ENCODE measurements around the gene SNTG2.
"Not testable (repeated sequence)": the region's sequence is repeated elsewhere in the genome, so short reads cannot be mapped to it uniquely, and the experiment has no call there.

SNTG2 gene

DNA sequence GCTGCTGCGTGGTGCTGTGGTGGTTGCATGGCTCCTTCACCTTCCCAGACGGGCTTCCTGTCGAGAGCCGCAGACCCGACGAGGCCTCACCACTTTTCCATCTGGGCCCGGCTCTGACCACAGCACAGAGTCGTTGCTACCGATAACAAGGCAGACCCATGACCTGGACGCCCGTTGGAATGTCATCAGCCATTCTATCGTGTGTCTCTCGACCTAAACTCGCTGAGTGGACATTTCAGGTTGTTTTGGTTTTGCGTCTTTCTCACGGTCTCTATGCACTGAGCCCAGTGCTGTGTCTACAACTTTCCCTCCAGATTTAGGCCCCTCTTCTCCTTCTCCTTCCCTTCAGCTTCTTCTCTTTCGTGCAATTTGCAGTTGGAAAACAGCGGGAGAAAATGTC, 257.9 kb downstream of the SNTG2 start:
- DNase-seq, result no peak

DNA sequence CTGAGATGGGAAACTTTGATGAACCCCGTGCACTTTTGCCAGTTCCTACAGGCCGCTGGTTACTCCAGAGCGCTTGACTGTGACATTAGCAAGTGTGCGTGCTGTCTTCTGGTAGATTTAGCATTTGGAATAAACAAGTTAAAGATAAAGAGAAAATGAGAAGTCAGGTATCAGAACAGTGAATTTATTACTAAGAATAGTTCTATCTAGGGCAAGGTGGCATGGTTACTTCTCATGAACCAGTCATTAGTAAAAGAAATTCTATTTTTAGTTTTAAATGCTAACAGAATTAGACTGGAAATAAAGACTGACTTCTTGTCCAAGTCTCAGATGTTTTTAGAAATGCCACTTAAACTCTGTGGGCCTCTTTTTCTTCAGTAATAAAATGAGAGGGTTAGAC, 258.6 kb downstream of the SNTG2 start:
- DNase-seq, result no peak

DNA sequence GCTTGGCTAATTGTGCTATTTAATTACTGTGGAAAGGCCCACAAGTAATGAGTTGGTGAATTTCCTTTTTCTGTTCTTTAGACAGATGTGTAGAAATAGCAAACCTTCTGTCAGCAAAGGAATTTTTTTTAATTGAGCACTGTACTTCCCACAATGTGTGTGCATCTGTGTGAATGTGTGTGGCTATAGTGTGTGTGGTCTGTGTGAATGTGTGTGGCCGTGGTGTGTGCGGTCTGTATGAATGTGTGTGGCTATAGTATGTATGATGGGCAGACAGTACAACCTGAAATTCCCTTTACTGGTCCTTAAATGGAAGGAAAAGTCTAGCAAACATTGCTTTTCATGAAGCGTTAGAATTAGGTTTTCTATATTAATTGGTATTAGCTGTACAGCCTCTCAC, 259.1 kb downstream of the SNTG2 start:
- DNase-seq, result no peak

DNA sequence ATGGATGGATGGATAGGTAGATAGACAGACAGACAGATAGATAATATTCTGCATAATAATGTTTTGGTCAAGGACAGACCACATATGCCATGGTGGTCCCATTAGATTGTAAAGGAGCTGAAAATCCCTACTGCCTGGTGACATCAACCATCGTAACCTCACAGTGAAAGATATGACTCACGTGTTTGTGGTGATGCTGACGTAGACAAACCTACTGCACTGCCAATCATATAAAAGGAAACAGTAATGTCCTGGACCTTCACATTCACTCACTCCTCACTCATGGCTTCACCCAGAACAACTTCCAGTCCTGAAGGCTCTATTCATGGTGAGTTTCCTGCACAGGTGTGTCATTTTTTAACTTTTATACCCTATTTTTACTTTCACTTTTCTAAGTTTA, 259.7 kb downstream of the SNTG2 start:
- no peak for DNase-seq

DNA sequence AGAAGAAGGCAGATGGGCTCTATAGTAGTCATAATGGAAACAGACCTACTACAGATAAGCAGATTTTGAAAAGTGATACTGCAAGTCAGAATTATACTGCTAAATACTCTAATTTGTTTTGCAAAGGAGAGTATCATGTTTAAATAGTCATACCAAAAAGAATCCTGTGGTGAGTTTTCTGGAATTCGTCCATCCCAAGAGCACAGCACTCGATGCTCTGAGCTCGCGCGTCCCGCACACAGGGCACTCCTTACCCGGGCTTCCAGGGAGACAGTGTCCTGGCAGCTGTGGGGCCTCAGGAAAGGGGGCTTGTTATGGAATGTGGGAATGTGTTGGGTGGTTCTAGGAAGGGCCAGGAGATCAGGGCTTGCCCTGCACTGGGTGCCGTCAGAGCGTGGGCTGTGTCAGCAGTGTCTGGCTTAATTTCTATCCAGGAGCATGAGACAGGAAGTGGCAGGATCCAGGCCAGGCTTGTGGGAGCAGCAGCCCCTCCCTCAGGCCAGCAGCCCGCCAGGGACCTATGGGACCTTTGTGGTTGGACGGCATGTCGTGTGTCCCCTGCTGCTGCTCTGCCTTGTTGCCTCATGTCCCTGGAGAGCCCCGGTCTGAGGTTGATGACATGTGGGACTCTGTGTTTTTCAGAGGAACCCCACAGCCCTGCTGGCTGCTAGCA, 269.4 kb downstream of the SNTG2 start:
- no peak for DNase-seq

DNA sequence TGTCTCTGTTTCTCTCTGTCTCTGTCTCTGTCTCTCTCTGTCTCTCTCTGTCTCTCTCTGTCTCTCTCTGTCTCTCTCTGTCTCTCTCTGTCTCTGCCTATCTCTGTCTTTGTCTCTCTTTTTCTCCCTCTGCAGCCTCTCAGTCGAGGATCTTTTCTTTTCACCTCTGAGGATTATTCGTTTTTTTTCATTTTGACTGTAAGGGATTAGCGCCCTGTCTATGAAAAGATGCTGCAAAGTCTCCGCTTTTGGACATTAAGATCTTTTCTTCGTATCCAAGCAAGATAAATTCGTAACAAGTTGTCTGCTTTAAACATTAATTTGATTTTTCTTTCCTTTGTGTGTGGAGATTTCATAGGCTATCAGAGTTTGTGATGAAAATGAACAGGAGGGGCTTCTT, 271.4 kb downstream of the SNTG2 start:
- DNase-seq, result no peak

DNA sequence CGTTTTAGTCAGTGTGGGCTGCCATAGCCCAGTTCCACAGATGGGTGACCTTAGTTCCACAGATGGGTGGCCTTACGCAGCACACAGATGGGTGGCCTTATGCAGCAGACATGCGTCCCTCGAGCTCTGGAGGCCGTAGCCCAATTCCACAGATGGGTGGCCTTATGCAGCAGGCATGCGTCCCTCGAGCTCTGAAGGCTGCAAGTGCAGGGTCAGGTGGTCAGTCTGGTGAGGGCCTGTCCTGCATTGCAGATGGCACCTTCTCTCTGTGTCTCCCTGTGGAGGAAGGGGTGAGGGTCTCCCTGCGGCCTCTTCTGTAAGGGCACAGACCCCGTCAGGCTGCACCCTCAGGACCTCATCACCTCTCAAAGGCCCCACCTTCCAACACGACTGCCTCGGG, 273.1 kb downstream of the SNTG2 start:
- DNase-seq, result no peak

DNA sequence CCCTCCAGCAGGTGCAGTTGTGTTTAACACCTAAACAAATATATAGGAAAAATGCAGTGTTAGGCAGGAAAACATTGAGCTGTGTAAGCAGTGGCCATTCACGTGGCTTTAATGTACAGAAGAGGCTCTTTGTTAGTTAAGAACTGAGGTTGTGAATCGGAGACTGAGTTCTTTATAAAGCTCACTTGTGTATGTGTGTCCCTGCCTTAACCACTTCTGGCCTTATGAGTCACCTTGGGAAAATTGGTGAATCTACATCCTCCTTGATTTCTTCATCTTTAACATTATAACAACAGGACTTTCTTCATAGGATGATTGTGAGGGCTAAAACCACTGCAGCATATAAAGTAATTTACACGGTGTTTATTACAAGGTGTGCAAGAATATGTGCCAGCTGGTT, 274.3 kb downstream of the SNTG2 start:
- no peak for DNase-seq

DNA sequence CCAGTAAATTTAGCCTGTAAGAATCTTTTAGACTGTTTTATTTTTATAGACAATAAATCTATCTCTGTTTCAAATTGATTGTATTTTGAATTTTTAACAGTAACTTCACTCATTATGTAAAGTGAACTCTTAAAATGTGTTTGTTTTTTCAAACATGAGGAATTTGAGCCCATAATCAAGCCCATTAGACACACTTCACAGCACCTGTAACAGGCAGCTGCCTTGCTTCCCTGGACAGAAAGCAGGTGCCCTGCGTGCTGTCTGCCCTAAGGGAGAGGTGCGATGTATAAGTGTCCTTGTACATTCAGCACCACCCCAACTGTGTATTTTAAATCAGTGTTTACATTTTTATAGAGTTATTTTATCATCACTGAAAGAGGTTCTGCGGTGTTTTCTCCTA, 276.1 kb downstream of the SNTG2 start:
- DNase-seq, result no peak

DNA sequence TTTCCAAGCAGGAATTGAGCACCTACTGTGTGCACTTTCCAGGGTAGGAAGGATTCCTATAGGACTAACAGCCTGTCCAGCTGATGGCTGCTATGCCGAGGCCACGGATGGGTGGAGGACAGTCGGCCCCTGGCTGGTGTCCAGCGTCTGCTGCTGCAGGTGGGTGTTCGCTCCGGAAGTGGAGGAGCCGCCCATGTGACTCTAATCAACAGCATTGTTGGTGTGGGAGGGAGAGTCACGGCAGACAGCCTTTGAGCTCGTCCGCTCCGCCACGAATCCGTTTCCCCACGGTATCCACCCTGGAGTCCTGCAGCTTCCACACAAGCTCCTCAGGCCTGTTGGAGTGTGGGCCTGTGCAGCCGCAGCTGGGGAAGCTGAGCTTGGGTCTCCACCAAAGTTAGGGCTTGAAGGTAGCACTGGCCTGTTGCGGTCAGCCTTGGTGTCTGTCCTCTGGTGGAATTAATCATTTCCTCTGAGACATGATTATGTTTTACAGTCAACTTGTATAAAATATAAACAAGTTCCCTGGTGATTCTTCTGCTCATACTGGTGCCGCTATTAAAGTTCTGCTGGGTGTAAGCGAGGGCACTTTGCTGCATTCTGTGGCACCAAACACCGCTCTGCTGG, 276.7 kb downstream of the SNTG2 start:
- no peak for DNase-seq

DNA sequence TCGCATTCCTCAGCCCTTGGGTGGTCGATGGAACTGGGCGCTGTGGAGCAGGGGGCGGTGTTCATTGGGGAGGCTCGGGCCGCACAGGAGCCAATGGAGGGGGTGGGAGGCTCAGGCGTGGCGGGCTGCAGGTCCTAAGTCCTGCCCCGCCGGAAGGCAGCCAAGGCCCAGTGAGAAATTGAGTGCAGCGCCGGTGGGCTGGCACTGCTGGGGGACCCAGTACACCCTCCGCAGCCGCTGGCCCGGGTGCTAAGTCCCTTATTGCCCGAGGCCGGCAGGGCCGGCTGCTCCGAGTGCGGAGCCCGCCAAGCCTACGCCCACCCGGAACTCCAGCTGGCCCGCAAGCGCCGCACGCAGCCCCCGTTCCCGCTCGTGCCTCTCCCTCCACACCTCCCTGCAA, 278.9 kb downstream of the SNTG2 start:
- DNase-seq, result not testable (repeated sequence)

DNA sequence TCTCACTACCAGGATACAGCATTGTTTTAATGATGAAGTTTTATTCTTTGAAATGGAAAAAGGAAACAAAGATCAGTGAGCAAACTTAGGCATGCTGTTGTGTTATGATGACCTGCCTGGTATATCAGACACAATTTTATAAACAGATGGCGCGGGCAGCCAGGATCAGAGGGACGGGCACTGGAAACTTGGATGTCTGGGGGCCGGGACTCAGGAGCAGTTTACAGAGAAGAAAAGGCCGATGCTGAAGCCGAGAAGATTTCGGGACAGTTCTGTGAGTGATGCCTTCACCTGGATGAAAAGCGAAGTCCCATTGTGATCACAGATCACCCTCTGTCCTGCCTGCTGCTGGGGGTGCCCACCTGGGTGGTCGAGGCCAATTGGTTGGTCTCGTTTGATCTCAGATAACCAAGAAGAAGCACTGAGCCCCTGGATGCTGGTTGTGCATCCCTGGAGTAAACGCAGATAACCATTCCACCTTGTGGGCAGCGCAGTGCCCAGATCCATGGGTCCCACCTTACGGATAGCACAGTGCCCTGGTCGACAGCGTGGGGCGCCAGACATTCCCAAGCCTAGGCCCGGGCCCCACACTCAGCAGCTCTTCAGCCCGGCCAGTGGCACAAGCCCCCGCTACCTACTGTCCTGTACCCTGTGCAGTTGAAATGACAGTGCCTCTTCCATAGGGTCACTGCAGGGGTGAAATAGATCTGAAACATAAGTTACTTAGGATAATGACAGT, 279.7 kb downstream of the SNTG2 start:
- DNase-seq, result no peak

DNA sequence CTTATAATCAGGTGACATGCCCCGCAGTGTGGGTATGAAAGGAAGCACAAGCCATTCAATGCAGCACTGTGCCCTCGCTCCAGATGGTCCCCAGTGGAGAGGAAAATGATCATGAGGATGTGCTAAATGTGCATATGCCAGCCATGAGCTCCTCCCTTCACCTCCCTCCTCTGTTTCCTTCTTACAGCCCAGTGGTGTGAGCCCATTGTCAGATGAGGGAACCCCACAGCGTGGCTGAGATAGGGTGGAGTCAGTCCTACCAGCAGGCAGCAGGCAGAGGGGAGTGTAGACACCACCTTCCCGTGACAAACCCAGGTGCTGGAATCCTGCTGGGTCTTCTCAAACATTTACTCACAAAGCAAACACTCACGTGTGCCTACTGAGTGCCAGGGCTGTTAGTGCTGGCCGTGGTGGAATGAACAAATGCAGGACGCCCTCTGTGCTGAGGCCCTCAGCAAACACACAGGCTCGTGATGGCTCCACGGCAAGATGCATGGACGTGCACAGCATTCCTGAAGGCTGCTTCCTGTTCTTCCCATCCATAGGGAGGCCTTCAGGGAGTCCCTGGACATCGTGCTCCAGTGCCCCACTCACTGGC, 280.9 kb downstream of the SNTG2 start:
- no peak for DNase-seq

DNA sequence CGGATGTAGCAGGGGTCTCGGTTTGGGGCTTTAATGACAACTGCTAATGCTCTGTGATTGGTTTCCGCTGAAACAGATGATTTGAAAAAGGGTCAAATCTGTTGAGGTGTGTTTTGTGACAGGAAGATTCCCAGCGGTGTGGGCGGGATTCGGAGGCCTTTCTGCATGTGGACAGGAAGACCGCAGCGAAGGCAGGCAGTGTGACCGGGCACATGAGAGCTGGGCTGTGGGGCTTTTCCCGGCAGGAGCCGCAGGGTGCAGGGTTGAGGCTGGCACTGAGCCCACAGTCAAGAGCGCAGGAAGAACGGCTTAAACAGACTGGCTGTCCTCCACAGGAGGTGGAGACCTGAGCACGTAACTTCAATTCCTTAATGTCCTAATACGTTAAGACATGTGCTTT, 282.6 kb downstream of the SNTG2 start:
- no peak for DNase-seq

DNA sequence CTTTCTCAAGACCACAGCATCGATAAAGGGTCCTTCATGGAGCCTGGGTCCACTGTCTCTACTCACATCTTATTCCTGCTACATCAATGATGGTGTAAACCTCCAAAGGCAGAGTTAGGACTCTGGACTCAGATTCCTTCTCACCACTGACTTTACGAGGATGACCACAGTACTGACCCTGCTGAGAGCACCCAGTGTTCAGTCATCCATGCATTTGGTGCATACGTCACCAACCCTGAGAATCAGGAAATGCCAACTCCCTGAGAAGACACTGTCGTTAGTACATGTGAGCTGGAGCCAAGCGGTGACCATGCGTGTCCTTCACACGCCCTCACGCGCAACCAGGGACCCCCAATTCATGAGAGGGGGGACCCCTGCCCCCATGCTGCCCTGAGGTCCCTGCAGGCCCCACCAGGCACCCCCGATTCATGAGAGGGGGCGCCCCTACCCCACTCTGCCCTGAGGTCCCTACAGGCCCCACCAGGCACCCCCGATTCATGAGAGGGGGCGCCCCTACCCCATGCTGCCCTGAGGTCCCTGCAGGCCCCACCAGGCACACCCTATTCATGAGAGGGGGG, 284.2 kb downstream of the SNTG2 start:
- no peak for DNase-seq

DNA sequence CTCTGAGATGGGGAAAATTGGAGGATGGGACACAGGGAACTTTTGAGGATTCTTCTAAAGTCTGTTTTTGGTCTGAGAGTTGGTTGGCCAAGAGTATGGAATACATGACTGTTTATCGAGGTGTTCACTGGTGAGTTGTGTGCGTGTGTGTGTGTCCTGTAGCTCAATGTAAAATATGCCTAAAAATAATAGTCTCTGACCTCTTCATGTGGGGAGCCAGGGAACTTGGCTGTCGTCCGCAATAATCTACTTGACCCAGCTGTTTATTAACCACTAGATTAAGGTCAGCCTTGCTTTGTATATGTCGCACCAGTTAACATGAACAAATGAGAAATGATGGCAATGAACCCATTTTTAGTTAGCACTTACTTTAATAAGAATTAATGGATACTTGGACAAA, 285.2 kb downstream of the SNTG2 start:
- no peak for DNase-seq

DNA sequence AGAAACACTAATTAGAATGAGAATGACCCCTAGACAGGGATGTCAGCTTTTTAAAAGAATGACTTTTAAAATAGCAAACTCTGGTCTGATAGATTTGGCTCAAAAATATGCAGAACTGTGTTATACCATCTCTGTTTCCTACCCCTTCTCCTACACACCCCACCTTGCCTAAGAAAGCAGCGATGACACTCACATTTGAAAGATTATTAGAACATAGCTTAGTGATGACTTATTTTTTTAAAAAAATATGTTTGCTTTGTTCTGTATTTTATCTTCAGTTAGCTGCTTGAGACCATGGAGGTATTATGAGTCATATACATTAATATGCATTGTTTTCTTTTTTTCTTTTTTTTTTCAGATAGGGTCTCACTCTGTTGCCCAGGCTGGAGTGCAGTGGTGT, 286.0 kb downstream of the SNTG2 start:
- no peak for DNase-seq

DNA sequence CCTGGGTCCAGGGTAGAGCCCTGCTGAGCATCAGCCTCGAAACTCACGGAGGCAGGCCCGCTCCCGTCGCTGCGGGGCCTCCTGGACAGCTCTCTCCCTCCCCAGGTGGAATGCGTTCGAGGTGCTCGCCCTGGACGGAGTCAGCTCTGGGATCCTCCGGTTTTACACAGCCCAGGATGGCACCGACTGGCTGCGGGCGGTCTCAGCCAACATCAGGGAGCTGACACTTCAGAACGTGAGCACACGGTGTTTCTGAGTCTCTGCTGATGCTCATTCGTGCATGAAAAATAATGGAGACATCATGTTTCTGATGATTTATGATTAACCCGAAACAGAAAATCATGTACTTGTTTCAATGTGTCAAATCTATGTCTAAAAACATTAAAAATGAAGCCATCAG, 287.1 kb downstream of the SNTG2 start:
- no peak for DNase-seq

DNA sequence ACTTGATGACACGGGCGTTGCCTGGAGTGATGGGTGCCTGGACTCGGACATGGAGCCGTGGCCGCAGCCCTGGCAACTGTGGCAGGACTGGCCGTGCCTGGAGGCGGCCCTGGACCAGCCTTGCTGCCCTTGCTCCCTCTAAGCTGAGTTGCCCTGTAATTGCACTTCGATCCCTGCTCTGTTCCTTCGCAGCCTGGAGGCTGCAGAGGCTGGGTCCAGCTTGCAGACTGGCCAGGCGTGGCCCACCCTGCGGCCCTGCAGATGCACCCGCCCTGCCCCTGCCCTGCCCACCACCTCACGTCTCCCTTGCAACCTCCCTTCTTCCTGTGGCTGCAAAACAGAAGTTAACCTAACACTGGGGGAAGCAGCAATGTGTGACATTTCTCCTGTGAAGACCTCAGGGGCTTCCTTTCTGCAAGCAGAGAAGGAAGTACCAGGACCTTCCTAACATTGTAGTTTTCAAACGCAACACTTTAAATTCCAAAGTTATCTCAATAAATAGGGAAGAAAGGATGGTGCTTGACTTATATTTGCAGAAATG, 288.0 kb downstream of the SNTG2 start:
- DNase-seq, result no peak

DNA sequence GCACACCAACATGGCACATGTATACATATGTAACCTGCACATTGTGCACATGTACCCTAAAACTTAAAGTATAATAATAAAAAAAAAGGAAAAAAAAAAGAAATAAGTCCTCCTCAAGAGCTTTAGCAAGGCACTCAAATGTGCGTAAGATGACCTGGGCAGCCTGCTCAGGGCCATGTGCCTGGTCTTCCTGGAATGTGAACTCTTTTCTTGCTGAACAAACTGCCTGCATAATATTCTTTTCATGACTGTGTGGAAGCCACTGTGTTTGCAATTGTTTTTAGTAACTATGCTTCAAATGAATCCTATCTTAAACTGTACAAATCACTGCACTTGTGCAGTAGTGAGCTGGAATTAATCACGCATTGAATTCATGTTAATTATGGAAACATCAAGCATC, 294.5 kb downstream of the SNTG2 start:
- no peak for DNase-seq

DNA sequence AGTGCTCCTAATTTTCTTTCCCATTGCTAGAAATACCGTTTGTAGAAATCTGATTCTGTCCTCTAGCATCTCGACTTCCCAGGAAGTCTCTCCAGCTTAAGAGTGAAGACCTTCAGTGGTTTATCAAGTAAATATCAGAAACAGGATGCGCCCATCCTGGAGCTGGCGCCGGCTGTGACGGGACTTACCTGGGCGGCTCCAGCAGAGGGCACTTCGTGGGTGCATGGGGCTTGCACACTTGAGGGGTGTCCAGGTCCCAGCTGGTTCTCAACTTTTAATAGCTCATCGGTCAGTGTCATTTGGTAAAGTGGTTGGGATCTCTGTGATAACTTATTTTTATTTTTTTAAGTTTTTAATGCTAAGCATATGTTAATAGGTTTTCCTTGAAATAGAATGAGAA, 295.6 kb downstream of the SNTG2 start:
- no peak for DNase-seq

DNA sequence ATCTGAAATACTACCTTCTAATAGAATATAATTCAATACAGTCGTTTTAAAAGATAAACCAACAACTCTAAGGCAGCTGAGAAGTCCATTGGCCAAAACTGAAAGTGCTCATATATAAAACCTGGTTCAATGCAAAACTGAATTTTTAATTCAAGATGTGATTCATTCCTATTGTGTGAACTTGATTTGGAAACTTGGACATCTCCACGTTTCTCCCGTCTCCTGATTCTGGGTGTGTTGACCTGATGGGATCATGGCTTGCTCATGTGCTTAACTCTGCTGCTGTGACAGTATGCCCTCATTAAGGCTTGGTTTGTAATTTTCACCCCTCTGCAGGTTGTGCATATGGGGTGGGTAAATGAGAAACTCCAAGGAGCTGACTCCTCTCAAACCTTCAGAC, 296.3 kb downstream of the SNTG2 start:
- DNase-seq, result no peak

DNA sequence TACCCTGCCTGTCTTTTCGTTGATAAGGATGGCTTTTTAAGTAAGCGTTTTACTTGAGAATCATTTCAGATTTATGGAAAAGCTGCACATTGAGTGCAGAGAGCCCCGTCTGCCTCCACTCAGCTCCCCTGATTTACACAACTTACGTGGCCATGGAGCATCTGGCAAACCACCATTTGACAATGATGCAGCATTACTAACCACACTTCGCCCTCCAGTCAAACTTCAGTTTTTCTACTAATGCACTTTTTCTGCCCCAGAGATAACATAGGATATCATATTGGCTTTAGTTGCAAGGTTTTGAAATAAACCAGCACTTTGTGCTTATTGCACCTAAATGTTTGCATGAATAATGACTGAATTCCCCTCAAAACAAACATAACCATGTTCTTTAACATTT, 297.5 kb downstream of the SNTG2 start:
- DNase-seq, result no peak
